Osteocyte (in vitro differentiated cells): Measurements from ENCODE around the gene GUK1. TPM values are rescaled to one million over a fixed set of nuclear protein-coding genes. Genes with fewer than 3 reads are reported as not detected.

ENCODE experiments used
- DNase-seq: peaks from one replicate; pipeline ENCODE4 v3.0.0; 2021; ENCODE audit warnings: mixed read lengths; ENCODE audit not compliant: unreplicated experiment; ENCODE audit errors: extremely low spot score
- H3K27ac Mint-ChIP-seq: one replicate; pipeline ENCODE4 v1.8.0; 2021; ENCODE audit warnings: mild to moderate bottlenecking, mixed read lengths; ENCODE audit not compliant: unreplicated experiment
- H3K27me3 Mint-ChIP-seq: one replicate; pipeline ENCODE4 v1.8.0; 2021; ENCODE audit warnings: mixed read lengths; ENCODE audit not compliant: unreplicated experiment
- H3K36me3 Mint-ChIP-seq: one replicate; pipeline ENCODE4 v1.8.0; 2021; ENCODE audit warnings: mixed read lengths; ENCODE audit not compliant: unreplicated experiment
- H3K4me1 Mint-ChIP-seq: one replicate; pipeline ENCODE4 v1.8.0; 2021; ENCODE audit warnings: mixed read lengths; ENCODE audit not compliant: unreplicated experiment
- H3K4me3 Mint-ChIP-seq: one replicate; pipeline ENCODE4 v1.8.0; 2021; ENCODE audit warnings: mild to moderate bottlenecking, moderate library complexity, mixed read lengths; ENCODE audit not compliant: unreplicated experiment
- H3K9me3 Mint-ChIP-seq: one replicate; pipeline ENCODE4 v1.8.0; 2021; ENCODE audit warnings: mixed read lengths; ENCODE audit not compliant: unreplicated experiment
- total RNA-seq: library from RNA; stranded (reverse); gene quantifications from 2 replicates; pipeline ENCODE4 v1.2.1, GENCODE V29; 2021
- TF ChIP-seq, protein P1 (sequence below): fragments of 200-600 bp; sonication (generic); IDR thresholded peaks from 2 replicates; pipeline ENCODE4 v1.5.0; 2021; ENCODE audit warnings: antibody characterized with exemption, mild to moderate bottlenecking, moderate library complexity

Gene GUK1
- total RNA-seq, 1 donor from 2014 or later = 166 TPM

- Mint-ChIP-seq H3K36me3 (peaks cover 21% of the 10 kb centered on the region), H3K9me3 (peaks cover 14% of the 10 kb centered on the region)
- TF ChIP-seq, protein P1, sequence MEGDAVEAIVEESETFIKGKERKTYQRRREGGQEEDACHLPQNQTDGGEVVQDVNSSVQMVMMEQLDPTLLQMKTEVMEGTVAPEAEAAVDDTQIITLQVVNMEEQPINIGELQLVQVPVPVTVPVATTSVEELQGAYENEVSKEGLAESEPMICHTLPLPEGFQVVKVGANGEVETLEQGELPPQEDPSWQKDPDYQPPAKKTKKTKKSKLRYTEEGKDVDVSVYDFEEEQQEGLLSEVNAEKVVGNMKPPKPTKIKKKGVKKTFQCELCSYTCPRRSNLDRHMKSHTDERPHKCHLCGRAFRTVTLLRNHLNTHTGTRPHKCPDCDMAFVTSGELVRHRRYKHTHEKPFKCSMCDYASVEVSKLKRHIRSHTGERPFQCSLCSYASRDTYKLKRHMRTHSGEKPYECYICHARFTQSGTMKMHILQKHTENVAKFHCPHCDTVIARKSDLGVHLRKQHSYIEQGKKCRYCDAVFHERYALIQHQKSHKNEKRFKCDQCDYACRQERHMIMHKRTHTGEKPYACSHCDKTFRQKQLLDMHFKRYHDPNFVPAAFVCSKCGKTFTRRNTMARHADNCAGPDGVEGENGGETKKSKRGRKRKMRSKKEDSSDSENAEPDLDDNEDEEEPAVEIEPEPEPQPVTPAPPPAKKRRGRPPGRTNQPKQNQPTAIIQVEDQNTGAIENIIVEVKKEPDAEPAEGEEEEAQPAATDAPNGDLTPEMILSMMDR = no peak
These were observed 46.8 kb upstream of the GUK1 start for GRCh38 chr1:228093050-228093906.

DNA sequence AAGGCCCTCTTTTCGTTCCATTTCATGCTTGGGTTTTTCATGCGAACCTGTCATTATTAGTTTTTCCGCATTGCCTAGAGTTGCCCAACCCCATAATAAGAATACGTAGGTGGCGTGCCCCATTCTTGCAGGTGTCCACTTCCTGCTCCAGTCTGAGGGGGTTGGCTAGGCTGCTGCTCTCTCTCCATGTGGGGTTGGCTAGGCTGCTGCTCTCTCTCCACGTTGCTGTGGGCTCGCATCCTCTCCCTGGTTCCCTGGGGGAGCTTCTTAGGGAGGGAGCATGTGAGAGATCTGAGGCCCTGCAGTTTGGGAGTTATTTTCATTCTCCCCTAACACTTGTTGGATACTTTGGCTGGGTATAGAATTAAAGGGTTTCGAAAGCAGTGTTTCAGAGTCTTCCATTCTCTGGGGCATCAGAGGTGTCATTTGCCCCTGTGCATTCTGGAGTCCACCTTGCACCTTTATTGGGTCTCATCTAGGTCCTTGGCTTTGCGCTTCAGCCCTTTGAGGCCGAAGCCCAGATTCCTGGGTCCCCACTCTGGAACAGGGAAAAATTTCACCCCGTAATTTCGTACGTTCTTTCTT, 45.6 kb upstream of the GUK1 start:
- Mint-ChIP-seq H3K9me3 (peaks cover 14% of the 10 kb centered on the region), H3K27me3 (no peaks in the 10 kb centered on the region), H3K4me3 (no peak overlapping the region), H3K27ac (no peak overlapping the region), H3K36me3 (peaks cover 30% of the 10 kb centered on the region), H3K4me1 (peaks cover 21% of the 10 kb centered on the region)
- DNase-seq = no peak
- TF ChIP-seq, protein P1 = no peak

More at GRCh38 chr1:228093050-228093906, 46.8 kb upstream of the GUK1 start:
- Mint-ChIP-seq H3K27me3 (no peaks in the 10 kb centered on the region), H3K27ac (no peak overlapping the region), H3K4me1 (peaks cover 32% of the 10 kb centered on the region), H3K4me3 (no peak overlapping the region)
- DNase-seq = no peak

DNA sequence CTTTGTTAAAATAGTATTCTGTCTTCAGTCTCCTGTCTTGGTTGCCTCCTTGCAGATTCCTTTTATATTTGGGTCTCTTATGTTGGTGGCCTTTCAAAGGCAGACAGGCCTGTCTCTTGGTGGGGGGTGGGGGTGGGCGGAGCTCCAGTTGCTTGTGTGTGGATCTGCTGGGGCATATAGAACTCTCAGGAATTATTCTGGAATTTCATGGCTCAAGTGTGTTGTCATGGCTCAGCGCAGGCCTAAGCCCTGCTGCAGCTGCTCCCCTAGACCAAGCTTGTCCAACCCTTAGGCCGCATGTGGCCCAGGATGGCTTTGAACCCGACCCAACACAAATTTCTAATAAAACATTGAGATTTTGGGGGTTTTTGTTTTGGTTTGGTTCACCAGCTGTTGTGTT, 44.9 kb upstream of the GUK1 start:
- Mint-ChIP-seq H3K4me1 (peaks cover 16% of the 10 kb centered on the region), H3K4me3 (no peak overlapping the region), H3K27ac (no peak overlapping the region), H3K27me3 (no peaks in the 10 kb centered on the region), H3K9me3 (peaks cover 14% of the 10 kb centered on the region), H3K36me3 (peaks cover 32% of the 10 kb centered on the region)
- no peak for DNase-seq
- TF ChIP-seq, protein P1 = no peak

- TF ChIP-seq, protein P1 = no peak
- Mint-ChIP-seq H3K27me3 (no peaks in the 10 kb centered on the region), H3K9me3 (peaks cover 14% of the 10 kb centered on the region), H3K36me3 (peaks cover 32% of the 10 kb centered on the region), H3K4me3 (no peak overlapping the region), H3K4me1 (peaks cover 8% of the 10 kb centered on the region), H3K27ac (no peak overlapping the region)
- no peak for DNase-seq
These were observed 44.1 kb upstream of the GUK1 start for GRCh38 chr1:228095938-228096337.
